Omental fat pad (tissue), 4 donors: Measurements from ENCODE around the gene LRRC70. TPM values are rescaled to one million over a fixed set of nuclear protein-coding genes. Genes with fewer than 3 reads are reported as not detected.

ENCODE experiments used
- ATAC-seq: fragments of 150-250 bp; one replicate; pipeline ENCODE4 v1.9.1; 2016; ENCODE audit warnings: mild to moderate bottlenecking, moderate library complexity; ENCODE audit not compliant: low FRiP score
- DNase-seq: peaks from one replicate; pipeline ENCODE4 v3.0.0-alpha.2; 2019; ENCODE audit warnings: low spot score
- total RNA-seq, 4 donors: library from RNA; depleted of rRNA; stranded (reverse); fragments of >200 nt; gene quantifications; one replicate each; pipeline ENCODE4 v1.1.0, GENCODE V29; 2016
- TF ChIP-seq, protein P1 (sequence below), 3 donors: fragments of 450-650 bp; IDR thresholded peaks; one replicate each; pipeline ENCODE4 v1.5.1; 2016 to 2017; ENCODE audit warnings: antibody characterized with exemption in 3 of 3, mild to moderate bottlenecking in 3 of 3, moderate library complexity in 2 of 3

The LRRC70 gene
- total RNA-seq, 4 donors from 2014 or later, result 5.8 to 18.4 (median 7.6) TPM

GRCh38 chr5:62542720-62543119 lies 35.9 kb upstream of the LRRC70 start:
- TF ChIP-seq, protein P1, sequence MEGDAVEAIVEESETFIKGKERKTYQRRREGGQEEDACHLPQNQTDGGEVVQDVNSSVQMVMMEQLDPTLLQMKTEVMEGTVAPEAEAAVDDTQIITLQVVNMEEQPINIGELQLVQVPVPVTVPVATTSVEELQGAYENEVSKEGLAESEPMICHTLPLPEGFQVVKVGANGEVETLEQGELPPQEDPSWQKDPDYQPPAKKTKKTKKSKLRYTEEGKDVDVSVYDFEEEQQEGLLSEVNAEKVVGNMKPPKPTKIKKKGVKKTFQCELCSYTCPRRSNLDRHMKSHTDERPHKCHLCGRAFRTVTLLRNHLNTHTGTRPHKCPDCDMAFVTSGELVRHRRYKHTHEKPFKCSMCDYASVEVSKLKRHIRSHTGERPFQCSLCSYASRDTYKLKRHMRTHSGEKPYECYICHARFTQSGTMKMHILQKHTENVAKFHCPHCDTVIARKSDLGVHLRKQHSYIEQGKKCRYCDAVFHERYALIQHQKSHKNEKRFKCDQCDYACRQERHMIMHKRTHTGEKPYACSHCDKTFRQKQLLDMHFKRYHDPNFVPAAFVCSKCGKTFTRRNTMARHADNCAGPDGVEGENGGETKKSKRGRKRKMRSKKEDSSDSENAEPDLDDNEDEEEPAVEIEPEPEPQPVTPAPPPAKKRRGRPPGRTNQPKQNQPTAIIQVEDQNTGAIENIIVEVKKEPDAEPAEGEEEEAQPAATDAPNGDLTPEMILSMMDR (IDR thresholded peaks at IDR 0.05), result no peak
- no peak for ATAC-seq
- DNase-seq, result no peak

DNA sequence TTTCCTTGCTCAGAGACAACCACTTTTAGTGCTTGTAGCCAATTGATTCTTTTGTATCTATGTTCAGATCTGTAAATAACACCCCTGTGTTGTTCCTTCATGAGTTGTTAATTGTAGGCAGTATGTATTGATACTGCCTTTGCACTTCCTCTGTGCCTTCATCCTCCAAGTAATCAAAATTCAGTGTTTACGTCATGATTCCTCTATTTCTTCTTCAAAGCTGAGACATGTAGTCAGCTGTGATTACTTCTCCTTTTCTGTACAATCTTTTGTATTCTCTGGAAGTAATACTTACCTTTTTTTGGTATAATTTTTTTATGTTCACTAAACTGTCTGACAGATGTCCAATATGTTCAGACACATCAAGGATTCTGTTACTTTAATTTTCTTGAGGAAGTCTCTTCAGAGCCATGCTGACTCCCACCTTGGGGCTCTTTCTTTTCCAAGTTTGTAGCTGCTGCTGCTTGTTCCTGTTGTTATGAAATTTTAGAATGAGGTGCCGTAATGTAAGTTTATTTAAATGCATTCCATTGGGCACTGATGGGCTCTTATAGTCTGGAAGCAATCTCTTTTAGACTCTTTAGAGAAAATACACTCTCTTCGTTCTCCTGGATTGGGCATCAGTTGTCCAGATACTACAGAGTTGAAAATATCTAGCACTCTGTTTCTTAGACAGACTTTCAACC lies 30.5 kb upstream of the LRRC70 start:
- TF ChIP-seq, protein P1 (IDR thresholded peaks at IDR 0.05), result no peak
- no peak for DNase-seq
- no peak for ATAC-seq

DNA sequence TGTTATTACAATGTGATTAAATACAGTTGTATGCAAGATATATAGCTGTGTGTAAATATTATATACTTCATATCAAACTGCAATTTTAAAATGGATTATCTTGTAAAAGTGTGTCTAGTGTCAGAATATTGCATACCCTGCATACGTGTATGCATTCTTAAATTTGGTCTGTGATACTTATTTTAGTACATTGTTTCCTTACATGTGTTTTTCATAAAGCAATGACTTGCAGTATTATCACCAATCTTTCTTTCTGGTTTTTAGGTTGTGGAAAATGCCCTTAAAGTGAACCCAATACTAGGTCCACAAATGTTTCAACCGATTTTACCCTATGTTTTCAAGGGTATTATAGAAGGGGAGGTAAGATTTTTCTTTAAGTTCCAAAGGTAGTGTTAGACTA lies 28.5 kb upstream of the LRRC70 start:
- ATAC-seq, result no peak
- DNase-seq, result no peak
- TF ChIP-seq, protein P1 (IDR thresholded peaks at IDR 0.05), result no peak

DNA sequence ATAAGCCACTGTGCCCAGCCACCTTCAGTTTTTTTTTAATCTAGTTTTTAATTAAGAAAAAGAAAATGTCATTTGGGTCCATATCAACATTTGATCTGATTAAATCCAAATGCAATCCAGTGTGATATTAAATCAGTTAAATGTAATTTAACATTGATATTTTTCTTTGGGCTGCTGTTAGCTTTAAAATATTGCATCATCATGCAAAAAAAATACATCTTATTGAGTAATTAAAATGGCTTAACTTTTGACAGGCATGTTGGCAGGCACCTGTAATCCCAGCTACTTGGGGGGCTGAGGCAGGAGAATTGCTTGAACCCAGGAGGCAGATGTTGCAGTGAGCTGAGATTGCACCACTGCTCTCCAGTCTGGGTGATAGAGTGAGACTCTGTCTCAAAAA lies 22.7 kb upstream of the LRRC70 start:
- DNase-seq, result no peak
- ATAC-seq, result no peak
- TF ChIP-seq, protein P1 (IDR thresholded peaks at IDR 0.05), result no peak

DNA sequence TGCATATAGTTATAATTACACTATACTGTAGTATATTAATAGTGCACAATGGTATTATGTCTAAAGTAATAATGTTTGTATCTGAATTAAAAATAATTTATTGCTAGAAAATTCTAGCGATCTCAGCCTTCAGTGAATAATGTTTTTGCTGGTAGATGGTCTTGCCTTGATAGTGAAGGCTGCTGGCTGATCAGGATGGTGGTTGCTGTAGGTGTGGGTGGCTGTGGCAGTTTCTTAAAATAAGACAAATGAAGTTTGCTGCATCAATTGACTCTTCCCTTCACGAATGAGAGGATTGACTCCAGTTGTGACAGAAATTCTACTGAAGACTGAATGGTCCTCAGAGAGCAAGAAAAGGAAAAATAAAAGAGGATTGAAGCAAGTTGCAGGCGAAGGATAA lies 19.7 kb upstream of the LRRC70 start:
- TF ChIP-seq, protein P1 (IDR thresholded peaks at IDR 0.05), result no peak
- DNase-seq (no peak), ATAC-seq (no peak)

GRCh38 chr5:62560786-62561185 lies 17.8 kb upstream of the LRRC70 start:
- TF ChIP-seq, protein P1 (IDR thresholded peaks at IDR 0.05), result no peak
- ATAC-seq (no peak), DNase-seq (no peak)

GRCh38 chr5:62561896-62562295 lies 16.7 kb upstream of the LRRC70 start:
- DNase-seq (no peak), ATAC-seq (no peak)
- TF ChIP-seq, protein P1 (IDR thresholded peaks at IDR 0.05), result no peak
